ENCODE data around the gene EFCAB9.

- TF ChIP-seq CTCF (conservative IDR thresholded peaks at IDR 0.05) = no peak
- TF ChIP-seq ZFX (IDR thresholded peaks at IDR 0.05) = no peak
Measured at GRCh38 chr5:172245046-172245445, 51.1 kb downstream of the EFCAB9 start.

Data from C4-2B (cell line).